ENCODE data around the gene OGDHL. TPM values are rescaled to one million over a fixed set of nuclear protein-coding genes. Genes with fewer than 3 reads are reported as not detected.

Gene OGDHL
- total RNA-seq, 1 donor from 2014 or later, result 0.30 TPM

- Histone ChIP-seq H3K4me1 (no peaks in the 10 kb centered on the region), H3K9me3 (no peaks in the 10 kb centered on the region), H3K27me3 (ENCODE audit: low read depth) (no peaks in the 10 kb centered on the region), H3K4me3 (no peak overlapping the region), H3K27ac (no peak overlapping the region), H3K36me3 (no peaks in the 10 kb centered on the region)
- ATAC-seq (no peak), DNase-seq (no peak)
- no peak for TF ChIP-seq CTCF (IDR thresholded peaks at IDR 0.05)
- intact Hi-C loops (cut with DNase I), result no loop called here
Measured at GRCh38 chr10:49707585-49707984, 54.5 kb downstream of the OGDHL start.

- H3K4me3 ChIP-seq, result no peak overlapping the region
- H3K36me3 ChIP-seq, result no peaks in the 10 kb centered on the region
- no peak for DNase-seq
- no peak for TF ChIP-seq CTCF (IDR thresholded peaks at IDR 0.05)
- no peak overlapping the region for H3K27ac ChIP-seq
- no peaks in the 10 kb centered on the region for H3K4me1 ChIP-seq
- intact Hi-C loops (cut with DNase I), result no loop called here
- no peaks in the 10 kb centered on the region for H3K9me3 ChIP-seq
- no peak for ATAC-seq
- no peaks in the 10 kb centered on the region for H3K27me3 ChIP-seq (ENCODE audit: low read depth)
Measured at GRCh38 chr10:49700997-49701396, 61.1 kb downstream of the OGDHL start.

- H3K27ac ChIP-seq, result no peak overlapping the region
- H3K9me3 ChIP-seq, result no peaks in the 10 kb centered on the region
- H3K27me3 ChIP-seq (ENCODE audit: low read depth), result no peaks in the 10 kb centered on the region
- H3K4me1 ChIP-seq, result no peaks in the 10 kb centered on the region
- TF ChIP-seq CTCF (IDR thresholded peaks at IDR 0.05), result no peak
- DNase-seq (no peak), ATAC-seq (no peak)
- H3K4me3 ChIP-seq, result no peak overlapping the region
- H3K36me3 ChIP-seq, result no peaks in the 10 kb centered on the region
- intact Hi-C loops (cut with DNase I), result no loop called here
Measured at GRCh38 chr10:49700211-49700610, 61.9 kb downstream of the OGDHL start.

DNA sequence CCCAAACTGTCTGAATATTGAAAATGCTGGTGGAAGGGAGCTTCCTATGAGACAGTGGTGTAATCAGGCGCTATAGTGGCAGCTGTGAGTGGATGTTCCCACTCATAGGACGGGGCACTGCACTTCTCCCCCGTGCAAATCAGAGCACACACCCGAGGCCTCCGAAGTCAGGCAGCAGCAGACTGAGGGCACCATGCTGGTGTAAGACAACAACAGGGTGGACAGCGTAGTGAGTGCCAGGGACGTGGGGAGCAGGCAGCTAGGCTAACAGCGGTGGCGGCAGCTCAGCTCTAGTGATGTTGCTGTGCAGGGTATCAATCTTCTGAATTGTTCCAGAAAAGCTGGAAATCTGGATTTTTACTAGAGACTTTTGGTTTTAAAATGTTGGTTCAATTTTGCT is 63.4 kb downstream of the OGDHL start:
- intact Hi-C loops (cut with DNase I), result no loop called here
- Histone ChIP-seq H3K27me3 (ENCODE audit: low read depth) (peaks cover 2% of the 10 kb centered on the region), H3K9me3 (no peaks in the 10 kb centered on the region), H3K27ac (no peak overlapping the region), H3K4me1 (no peaks in the 10 kb centered on the region), H3K4me3 (no peak overlapping the region), H3K36me3 (no peaks in the 10 kb centered on the region)
- ATAC-seq (no peak), DNase-seq (no peak)
- no peak for TF ChIP-seq CTCF (IDR thresholded peaks at IDR 0.05)

GRCh38 chr10:49696311-49696710 is 65.8 kb downstream of the OGDHL start:
- Histone ChIP-seq H3K9me3 (no peaks in the 10 kb centered on the region), H3K4me3 (no peak overlapping the region), H3K27ac (no peak overlapping the region), H3K36me3 (no peaks in the 10 kb centered on the region), H3K4me1 (no peaks in the 10 kb centered on the region), H3K27me3 (ENCODE audit: low read depth) (peaks cover 16% of the 10 kb centered on the region)
- DNase-seq, result no peak
- ATAC-seq, result no peak
- TF ChIP-seq CTCF (IDR thresholded peaks at IDR 0.05), result no peak
- intact Hi-C loops (cut with DNase I), result no loop called here

DNA sequence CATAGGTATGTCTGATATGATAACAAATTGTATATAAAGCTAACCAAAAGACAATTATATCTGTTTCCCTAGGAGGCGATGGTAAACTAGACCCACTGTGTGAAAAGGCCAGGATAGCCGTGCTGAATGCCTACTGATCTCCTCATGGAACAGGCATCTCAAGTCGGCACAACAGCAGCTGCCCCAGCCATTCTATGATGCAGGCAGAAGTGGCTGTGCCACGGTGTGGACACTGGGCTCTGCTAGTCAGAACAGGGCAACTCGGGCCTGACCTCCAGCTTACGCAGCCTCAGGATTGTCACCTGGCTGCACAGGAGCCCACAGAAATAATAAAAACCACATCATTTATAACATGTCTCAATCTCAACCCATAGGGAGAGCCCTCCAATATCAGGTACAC is 67.7 kb downstream of the OGDHL start:
- H3K4me1 ChIP-seq, result no peaks in the 10 kb centered on the region
- no peak overlapping the region for H3K4me3 ChIP-seq
- TF ChIP-seq CTCF (IDR thresholded peaks at IDR 0.05), result no peak
- H3K36me3 ChIP-seq, result no peaks in the 10 kb centered on the region
- no peak for DNase-seq
- intact Hi-C loops (cut with DNase I), result no loop called here
- H3K9me3 ChIP-seq, result no peaks in the 10 kb centered on the region
- H3K27me3 ChIP-seq (ENCODE audit: low read depth), result peaks cover 34% of the 10 kb centered on the region
- ATAC-seq, result no peak
- H3K27ac ChIP-seq, result no peak overlapping the region

Measured in lower lobe of right lung (tissue), 2 donors.